Breast epithelium (tissue), 4 donors: ENCODE measurements around the gene LDLR. TPM values are rescaled to one million over a fixed set of nuclear protein-coding genes. Genes with fewer than 3 reads are reported as not detected.
"Not testable (repeated sequence)": the region's sequence is repeated elsewhere in the genome, so short reads cannot be mapped to it uniquely, and the experiment has no call there.

Experiments
- DNase-seq, 2 donors: peaks; one replicate each; pipeline ENCODE4 v3.0.0-alpha.2; 2019; ENCODE audit warnings: low spot score in 2 of 2
- H3K27ac ChIP-seq, 2 donors: fragments of 200-600 bp; sonication (generic) in 1 of 2; one replicate each; pipeline ENCODE4 v1.5.1; 2016 to 2019; ENCODE audit warnings: mild to moderate bottlenecking in 1 of 2
- H3K27me3 ChIP-seq, 2 donors: fragments of 200-600 bp; sonication (generic) in 1 of 2; one replicate each; pipeline versions ENCODE4 v1.5.1 to v1.6.0; 2017 to 2019; ENCODE audit warnings: control low read depth in 1 of 2, mild to moderate bottlenecking in 1 of 2
- H3K36me3 ChIP-seq: fragments of 200-600 bp; one replicate; pipeline ENCODE4 v1.5.1; 2019
- H3K4me1 ChIP-seq, 2 donors: fragments of 200-600 bp; sonication (generic); one replicate each; pipeline ENCODE4 v1.5.1; 2016 to 2019; ENCODE audit warnings: control low read depth in 1 of 2
- H3K4me3 ChIP-seq, 3 donors: fragments of 200-600 bp; sonication (generic); 1 replicate in 2 of 3; 2 replicates in 1 of 3; pipeline ENCODE4 v1.5.1; 2016 to 2019; ENCODE audit warnings: mild to moderate bottlenecking in 3 of 3, moderate library complexity in 2 of 3
- H3K9me3 ChIP-seq, 2 donors: fragments of 200-600 bp; sonication (generic) in 1 of 2; one replicate each; pipeline ENCODE4 v1.5.1; 2016 to 2019; ENCODE audit warnings: control low read depth in 1 of 2
- CTCF ChIP-seq, 3 donors: fragments of 450-650 bp; IDR thresholded peaks; one replicate each; pipeline ENCODE4 v1.5.1; 2016 to 2017; ENCODE audit warnings: antibody characterized with exemption in 3 of 3, mild to moderate bottlenecking in 3 of 3, moderate library complexity in 3 of 3
- POLR2A ChIP-seq: fragments of 450-650 bp; IDR thresholded peaks from one replicate; pipeline ENCODE4 v1.6.1; 2016; ENCODE audit warnings: antibody characterized with exemption, mild to moderate bottlenecking, moderate library complexity
- POLR2AphosphoS5 ChIP-seq, 3 donors: sonication (generic); formaldehyde crosslinking; IDR thresholded peaks; one replicate each; pipeline ENCODE4 v1.6.1; 2017; ENCODE audit warnings: antibody characterized with exemption in 3 of 3
- intact Hi-C: fragments of 100-400 bp; cut with DNase I; formaldehyde crosslinking; loops from one replicate; pipeline ENCODE4 v1.15.1; 2023; ENCODE audit warnings: low total_unique reads
- total RNA-seq, 3 donors: library from RNA; depleted of rRNA; stranded (reverse); fragments of >200 nt; gene quantifications; one replicate each; pipeline ENCODE4 v1.1.0, GENCODE V29; 2016

The LDLR gene
- total RNA-seq, 3 donors from 2014 or later = 12.6 to 47.4 (median 45.6) TPM

DNA sequence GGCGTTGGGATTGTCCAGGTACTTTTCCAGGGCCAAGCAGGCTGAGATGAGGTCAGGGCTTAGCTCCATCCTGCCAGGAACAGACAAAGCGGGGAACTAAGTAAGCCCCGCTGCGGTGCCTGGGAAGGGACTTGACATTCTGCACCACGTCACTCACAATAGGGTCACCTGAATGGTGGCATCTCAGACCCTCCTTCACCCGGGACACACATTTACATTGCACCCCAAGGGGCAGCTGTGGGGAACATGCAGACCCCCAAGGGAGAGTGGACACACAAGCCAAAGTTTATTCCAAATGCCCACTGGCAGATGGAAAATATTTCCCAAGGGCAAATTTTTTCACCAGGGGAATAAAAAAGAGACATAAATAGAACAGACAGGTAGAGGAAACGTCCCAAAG, 86.7 kb downstream of the LDLR start:
- Histone ChIP-seq H3K27ac (peak overlapping the region in 1 of 2 donors; percentile 32), H3K4me1 (no peaks in the 10 kb centered on the region), H3K27me3 (no peaks in the 10 kb centered on the region), H3K36me3 (peaks cover 4% of the 10 kb centered on the region), H3K9me3 (no peaks in the 10 kb centered on the region), H3K4me3 (no peak overlapping the region)
- TF ChIP-seq POLR2A = no peak
- no peak for TF ChIP-seq POLR2AphosphoS5 (IDR thresholded peaks at IDR 0.05)
- TF ChIP-seq CTCF (IDR thresholded peaks at IDR 0.05) = no peak
- DNase-seq = no peak
- intact Hi-C loops = no loop called here

GRCh38 chr19:11176466-11177193, 87.4 kb downstream of the LDLR start:
- Histone ChIP-seq H3K9me3 (no peaks in the 10 kb centered on the region), H3K27ac (no peak overlapping the region), H3K4me3 (no peak overlapping the region), H3K36me3 (peaks cover 4% of the 10 kb centered on the region), H3K27me3 (no peaks in the 10 kb centered on the region), H3K4me1 (no peaks in the 10 kb centered on the region)
- intact Hi-C loops = no loop called here
- TF ChIP-seq POLR2AphosphoS5 (IDR thresholded peaks at IDR 0.05) = no peak
- no peak for TF ChIP-seq POLR2A
- TF ChIP-seq CTCF (IDR thresholded peaks at IDR 0.05) = no peak
- no peak for DNase-seq

DNA sequence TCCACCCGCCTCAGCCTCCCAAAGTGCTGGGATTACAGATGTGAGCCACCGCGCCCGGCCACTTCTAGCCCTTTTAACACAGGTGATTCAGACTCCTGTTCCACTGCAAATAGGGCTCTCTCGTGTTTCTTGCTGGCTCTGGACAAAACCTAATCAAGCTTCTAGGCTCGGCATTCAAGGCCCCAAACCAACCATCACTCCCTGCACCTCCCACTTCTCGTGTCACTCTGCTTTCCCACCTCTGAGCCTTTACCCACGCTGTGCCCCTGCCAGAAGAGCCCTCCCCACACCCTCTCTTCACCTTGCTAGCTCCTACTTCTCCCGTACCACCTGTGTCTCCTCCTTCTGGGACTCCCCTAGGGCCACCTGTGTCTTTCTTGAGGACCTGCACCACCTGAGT, 88.3 kb downstream of the LDLR start:
- intact Hi-C loops = no loop called here
- Histone ChIP-seq H3K27me3 (no peaks in the 10 kb centered on the region), H3K4me3 (no peak overlapping the region), H3K27ac (peak overlapping the region in 1 of 2 donors; percentile 20), H3K4me1 (no peaks in the 10 kb centered on the region), H3K36me3 (peaks cover 4% of the 10 kb centered on the region), H3K9me3 (no peaks in the 10 kb centered on the region)
- DNase-seq = no peak
- no peak for TF ChIP-seq POLR2A

- H3K4me1 ChIP-seq, H3K36me3 ChIP-seq, H3K27me3 ChIP-seq, DNase-seq, intact Hi-C loops, H3K4me3 ChIP-seq, H3K9me3 ChIP-seq: not testable (repeated sequence)
- H3K27ac ChIP-seq = peak overlapping the region in 1 of 2 donors; percentile 69
Measured at GRCh38 chr19:11179145-11179465, 89.8 kb downstream of the LDLR start.

GRCh38 chr19:11179716-11180297, 90.5 kb downstream of the LDLR start:
- no peaks in the 10 kb centered on the region for H3K4me1 ChIP-seq
- H3K36me3 ChIP-seq = peaks cover 4% of the 10 kb centered on the region
- H3K9me3 ChIP-seq = no peaks in the 10 kb centered on the region
- TF ChIP-seq POLR2A = no peak
- TF ChIP-seq POLR2AphosphoS5 (IDR thresholded peaks at IDR 0.05) = no peak
- TF ChIP-seq CTCF (IDR thresholded peaks at IDR 0.05) = no peak
- no peak for DNase-seq
- intact Hi-C loops = no loop called here
- H3K4me3 ChIP-seq = no peak overlapping the region
- H3K27ac ChIP-seq = peak overlapping the region in 1 of 2 donors; percentile 75
- H3K27me3 ChIP-seq = no peaks in the 10 kb centered on the region

- intact Hi-C loops = no loop called here
- H3K36me3 ChIP-seq = peaks cover 4% of the 10 kb centered on the region
- no peaks in the 10 kb centered on the region for H3K9me3 ChIP-seq
- no peak overlapping the region for H3K4me3 ChIP-seq
- peak overlapping the region in 1 of 2 donors; percentile 75 for H3K27ac ChIP-seq
- TF ChIP-seq CTCF (IDR thresholded peaks at IDR 0.05) (no peak), POLR2A (no peak), POLR2AphosphoS5 (IDR thresholded peaks at IDR 0.05) (no peak)
- H3K4me1 ChIP-seq = no peaks in the 10 kb centered on the region
- no peak for DNase-seq
- H3K27me3 ChIP-seq = no peaks in the 10 kb centered on the region
Measured at GRCh38 chr19:11180346-11180745, 91.1 kb downstream of the LDLR start.

DNA sequence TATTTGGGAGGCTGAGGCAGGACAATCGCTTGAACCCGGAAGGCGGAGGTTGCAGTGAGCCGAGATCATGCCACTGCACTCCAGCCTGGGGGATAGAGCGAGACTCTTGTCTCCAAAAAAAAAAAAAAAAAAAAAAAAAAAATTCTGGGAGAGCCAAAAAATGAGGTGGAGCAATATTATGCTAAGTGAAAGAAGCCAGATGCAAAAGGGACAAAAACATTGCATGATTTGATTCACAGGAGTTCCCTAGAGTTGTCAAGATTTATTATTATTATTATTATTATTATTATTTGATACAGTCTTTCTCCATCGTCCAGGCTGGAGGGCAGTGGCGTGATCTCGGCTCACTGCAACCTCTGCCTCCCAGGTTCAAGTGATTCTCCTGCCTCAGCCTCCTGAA, 91.7 kb downstream of the LDLR start:
- not testable (repeated sequence) for H3K4me1 ChIP-seq, H3K36me3 ChIP-seq
- H3K27ac ChIP-seq = peak overlapping the region in 1 of 2 donors; percentile 75

More for the DNA sequence above, 91.7 kb downstream of the LDLR start:
- intact Hi-C loops, DNase-seq, H3K4me3 ChIP-seq, H3K9me3 ChIP-seq, H3K27me3 ChIP-seq: not testable (repeated sequence)
